Activated CD8-positive, alpha-beta T cell treated with anti-CD3 and anti-CD28 coated beads for 36 hours (primary cell): ENCODE data around the gene CPN2. TPM values are rescaled to one million over a fixed set of nuclear protein-coding genes. Genes with fewer than 3 reads are reported as not detected.

Experiments
- ATAC-seq: fragments of 200-7000 bp; cut with Tn5 transposase; one replicate; pipeline ENCODE4 v1.10.0; 2021; ENCODE audit warnings: mild to moderate bottlenecking, moderate library complexity
- CTCF ChIA-PET: fragments of 350-600 bp; sonication (Branson Sonifier 250); formaldehyde crosslinking; loops from one replicate; lab custom pipeline; 2021; ENCODE audit warnings: antibody characterized with exemption; lab: Charles Lee
- POLR2A ChIA-PET: fragments of 350-600 bp; sonication (Branson Sonifier 250); formaldehyde crosslinking; loops from one replicate; lab custom pipeline; 2021; ENCODE audit warnings: antibody characterized with exemption; lab: Charles Lee
- DNase-seq: peaks from one replicate; pipeline ENCODE4 v3.0.0-alpha.2; 2020
- H3K27ac Mint-ChIP-seq: one replicate; pipeline ENCODE4 v1.8.0; 2021; ENCODE audit warnings: mild to moderate bottlenecking, mixed read lengths
- H3K27me3 Mint-ChIP-seq: one replicate; pipeline ENCODE4 v1.8.0; 2021; ENCODE audit warnings: mixed read lengths
- H3K36me3 Mint-ChIP-seq: one replicate; pipeline ENCODE4 v1.8.0; 2021; ENCODE audit warnings: low read depth, mixed read lengths
- H3K4me1 Mint-ChIP-seq: one replicate; pipeline ENCODE4 v1.8.0; 2021; ENCODE audit warnings: low read depth, mixed read lengths
- H3K4me3 Mint-ChIP-seq: one replicate; pipeline ENCODE4 v1.8.0; 2021; ENCODE audit warnings: mild to moderate bottlenecking, moderate library complexity, mixed read lengths
- H3K9me3 Mint-ChIP-seq: one replicate; pipeline ENCODE4 v1.8.0; 2021; ENCODE audit warnings: mixed read lengths
- intact Hi-C: fragments of 100-400 bp; cut with micrococcal nuclease; formaldehyde crosslinking; loops from one replicate; pipeline ENCODE4 v1.10.0; 2022
- total RNA-seq, 2 experiments: library from RNA; stranded (reverse); gene quantifications; one replicate each; pipeline ENCODE4 v1.2.3, GENCODE V29; 2021
- TF ChIP-seq, protein P1 (sequence below): fragments of 200-600 bp; IDR thresholded peaks from one replicate; pipeline ENCODE4 v1.8.0; 2022; ENCODE audit warnings: antibody characterized with exemption, mild to moderate bottlenecking

The CPN2 gene
- total RNA-seq, 2 experiments from 2014 or later, result not detected

DNA sequence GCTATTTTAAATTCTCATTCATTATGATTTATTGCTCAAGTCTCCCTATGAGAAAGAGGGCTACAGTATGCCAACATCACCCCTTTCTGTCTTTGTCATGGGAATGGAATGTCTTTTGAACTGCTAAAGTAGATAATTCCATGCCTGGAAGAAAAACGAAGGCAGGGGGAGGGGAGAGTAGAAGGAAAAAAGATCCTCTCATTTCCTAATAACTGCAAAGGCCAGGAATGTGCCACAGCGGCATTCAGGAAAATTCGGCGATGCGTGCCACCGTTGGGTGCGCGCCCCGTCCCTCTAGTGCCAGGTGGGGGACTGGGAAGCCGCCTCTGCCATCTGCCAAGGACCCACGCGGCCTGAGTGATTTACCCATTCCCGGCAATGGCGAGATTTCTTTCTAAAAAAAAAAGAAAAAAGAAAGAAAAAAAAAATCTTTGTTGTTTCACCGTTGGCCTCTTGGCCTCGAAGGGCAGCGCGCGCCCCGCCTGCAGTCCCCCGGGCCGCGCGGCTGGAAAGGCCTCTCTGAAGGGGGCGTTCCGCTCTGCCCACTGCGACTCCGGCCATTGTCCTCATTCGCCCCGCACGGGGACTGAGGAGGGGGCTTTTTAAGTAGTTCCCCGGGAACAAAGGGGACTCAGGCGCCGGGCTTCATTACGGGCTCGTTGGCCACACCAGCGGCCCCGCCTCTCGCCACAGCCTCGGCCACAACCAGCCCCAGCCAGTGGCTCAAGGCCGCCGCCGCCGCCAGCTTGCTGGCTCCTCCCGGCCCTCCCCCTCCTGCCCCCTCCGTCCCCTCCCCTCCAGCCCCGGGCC lies 54.5 kb downstream of the CPN2 start:
- H3K4me1 Mint-ChIP-seq, result peaks cover 5% of the 10 kb centered on the region
- ChIA-PET POLR2A (interaction anchor here (0.7 kb wide), 1 partner anchor 213 kb away, joined by 4 read pairs; no protein-coding TSS in a partner anchor), CTCF (no interaction called here)
- TF ChIP-seq, protein P1, sequence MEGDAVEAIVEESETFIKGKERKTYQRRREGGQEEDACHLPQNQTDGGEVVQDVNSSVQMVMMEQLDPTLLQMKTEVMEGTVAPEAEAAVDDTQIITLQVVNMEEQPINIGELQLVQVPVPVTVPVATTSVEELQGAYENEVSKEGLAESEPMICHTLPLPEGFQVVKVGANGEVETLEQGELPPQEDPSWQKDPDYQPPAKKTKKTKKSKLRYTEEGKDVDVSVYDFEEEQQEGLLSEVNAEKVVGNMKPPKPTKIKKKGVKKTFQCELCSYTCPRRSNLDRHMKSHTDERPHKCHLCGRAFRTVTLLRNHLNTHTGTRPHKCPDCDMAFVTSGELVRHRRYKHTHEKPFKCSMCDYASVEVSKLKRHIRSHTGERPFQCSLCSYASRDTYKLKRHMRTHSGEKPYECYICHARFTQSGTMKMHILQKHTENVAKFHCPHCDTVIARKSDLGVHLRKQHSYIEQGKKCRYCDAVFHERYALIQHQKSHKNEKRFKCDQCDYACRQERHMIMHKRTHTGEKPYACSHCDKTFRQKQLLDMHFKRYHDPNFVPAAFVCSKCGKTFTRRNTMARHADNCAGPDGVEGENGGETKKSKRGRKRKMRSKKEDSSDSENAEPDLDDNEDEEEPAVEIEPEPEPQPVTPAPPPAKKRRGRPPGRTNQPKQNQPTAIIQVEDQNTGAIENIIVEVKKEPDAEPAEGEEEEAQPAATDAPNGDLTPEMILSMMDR, result no peak
- no peak overlapping the region for H3K4me3 Mint-ChIP-seq
- intact Hi-C loops, result no loop called here
- H3K9me3 Mint-ChIP-seq, result no peaks in the 10 kb centered on the region
- no peak for DNase-seq
- H3K36me3 Mint-ChIP-seq, result no peaks in the 10 kb centered on the region
- H3K27me3 Mint-ChIP-seq, result peaks cover 10% of the 10 kb centered on the region
- H3K27ac Mint-ChIP-seq, result no peak overlapping the region
- ATAC-seq, result no peak

- CTCF ChIA-PET, result interaction anchor here (1.2 kb wide), 1 partner anchor 507 kb away, joined by 3 read pairs; no protein-coding TSS in a partner anchor
- TF ChIP-seq, protein P1, result no peak
- Mint-ChIP-seq H3K36me3 (no peaks in the 10 kb centered on the region), H3K27ac (no peak overlapping the region), H3K27me3 (peaks cover 10% of the 10 kb centered on the region), H3K4me3 (no peak overlapping the region), H3K4me1 (peaks cover under 1% of the 10 kb centered on the region), H3K9me3 (no peaks in the 10 kb centered on the region)
- ATAC-seq (no peak), DNase-seq (no peak)
- POLR2A ChIA-PET, result no interaction called here
- intact Hi-C loops, result no loop called here
Measured at GRCh38 chr3:194294895-194295214, 56.3 kb downstream of the CPN2 start.

- Mint-ChIP-seq H3K9me3 (no peaks in the 10 kb centered on the region), H3K4me1 (no peaks in the 10 kb centered on the region), H3K27me3 (peaks cover 10% of the 10 kb centered on the region), H3K4me3 (no peak overlapping the region), H3K27ac (no peak overlapping the region), H3K36me3 (no peaks in the 10 kb centered on the region)
- TF ChIP-seq, protein P1, result no peak
- ATAC-seq (no peak), DNase-seq (no peak)
- CTCF ChIA-PET, result interaction anchor here (0.8 to 1.2 kb wide), 3 partner anchors 13 to 507 kb away, joined by 3 to 4 read pairs (median 3); no protein-coding TSS in a partner anchor
- intact Hi-C loops, result no loop called here
- POLR2A ChIA-PET, result no interaction called here
Measured at GRCh38 chr3:194294199-194294894, 56.8 kb downstream of the CPN2 start.

DNA sequence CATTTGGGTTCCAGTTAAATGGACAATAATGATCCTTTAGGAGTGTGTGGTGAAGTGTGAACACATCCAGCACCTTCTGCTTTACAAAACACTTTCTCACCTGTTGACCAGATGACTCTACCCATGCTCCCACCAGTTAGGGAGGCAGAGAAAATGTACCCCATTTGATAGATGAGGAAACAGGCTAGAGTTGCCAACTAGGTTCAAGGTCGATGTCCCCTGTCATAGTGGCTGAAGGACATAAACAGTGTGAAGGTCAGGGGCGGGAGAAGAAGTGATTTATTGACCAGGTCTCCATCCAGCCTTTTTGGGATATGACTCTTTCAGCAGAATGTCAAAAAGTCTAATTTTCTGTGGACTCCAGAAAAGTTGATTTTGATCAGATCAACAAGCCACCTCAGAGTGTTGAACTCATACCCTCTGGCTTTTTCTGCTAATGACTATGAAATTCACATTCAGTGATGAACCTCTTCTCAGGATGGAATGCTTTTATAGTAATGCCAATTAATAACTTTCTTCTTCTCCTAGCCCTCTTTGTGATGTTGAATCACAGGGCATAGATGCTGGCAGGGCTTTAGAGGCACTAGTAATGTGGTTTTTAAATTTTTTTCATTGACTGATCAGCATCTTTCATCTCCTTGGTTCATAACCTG lies 57.5 kb downstream of the CPN2 start:
- Mint-ChIP-seq H3K9me3 (no peaks in the 10 kb centered on the region), H3K36me3 (no peaks in the 10 kb centered on the region), H3K27me3 (peaks cover 13% of the 10 kb centered on the region), H3K4me1 (no peaks in the 10 kb centered on the region), H3K27ac (no peak overlapping the region), H3K4me3 (no peak overlapping the region)
- ChIA-PET CTCF (interaction anchor here (0.8 to 1.2 kb wide), 3 partner anchors 14 to 506 kb away, joined by 3 to 4 read pairs (median 3); no protein-coding TSS in a partner anchor), POLR2A (no interaction called here)
- ATAC-seq, result no peak
- intact Hi-C loops, result no loop called here
- no peak for DNase-seq
- TF ChIP-seq, protein P1, result no peak
